Measurements from ENCODE around the gene UBR3.

UBR3 gene

GRCh38 chr2:170012773-170013172 lies 185.5 kb downstream of the UBR3 start:
- DNase-seq = no peak

- DNase-seq = no peak
These were observed 186.7 kb downstream of the UBR3 start for GRCh38 chr2:170013802-170014551.

- DNase-seq = no peak
These were observed 187.5 kb downstream of the UBR3 start for GRCh38 chr2:170014769-170015168.

- DNase-seq = no peak
These were observed 190.7 kb downstream of the UBR3 start for GRCh38 chr2:170017860-170018532.

GRCh38 chr2:170019060-170019805 lies 192.0 kb downstream of the UBR3 start:
- no peak for DNase-seq

- no peak for DNase-seq
These were observed 193.5 kb downstream of the UBR3 start for GRCh38 chr2:170020777-170021176.

- DNase-seq = no peak
These were observed 195.4 kb downstream of the UBR3 start for GRCh38 chr2:170022692-170023091.

- peak; percentile 31 to 62 (median 54) for DNase-seq
These were observed 197.5 kb downstream of the UBR3 start for GRCh38 chr2:170024721-170025120.

GRCh38 chr2:170025223-170025622 lies 198.0 kb downstream of the UBR3 start:
- DNase-seq = no peak

- DNase-seq = no peak
These were observed 199.1 kb downstream of the UBR3 start for GRCh38 chr2:170026361-170026760.

- DNase-seq = no peak
These were observed 202.3 kb downstream of the UBR3 start for GRCh38 chr2:170029551-170029950.

- peak in 1 of 3 donors; percentile 15 for DNase-seq
These were observed 202.8 kb downstream of the UBR3 start for GRCh38 chr2:170030040-170030439.

GRCh38 chr2:170031288-170031687 lies 204.0 kb downstream of the UBR3 start:
- DNase-seq = no peak

- no peak for DNase-seq
These were observed 207.3 kb downstream of the UBR3 start for GRCh38 chr2:170034596-170034995.

- DNase-seq = no peak
These were observed 211.5 kb downstream of the UBR3 start for GRCh38 chr2:170038734-170039133.

GRCh38 chr2:170039401-170040172 lies 212.3 kb downstream of the UBR3 start:
- DNase-seq = no peak

- DNase-seq = peak; percentile 21 to 40 (median 26)
These were observed 217.7 kb downstream of the UBR3 start for GRCh38 chr2:170044751-170045478.

GRCh38 chr2:170047331-170048065 lies 220.2 kb downstream of the UBR3 start:
- DNase-seq = no peak

- peak; percentile 29 to 72 (median 70) for DNase-seq
These were observed 224.9 kb downstream of the UBR3 start for GRCh38 chr2:170052151-170052550.

GRCh38 chr2:170054997-170055396 lies 227.7 kb downstream of the UBR3 start:
- no peak for DNase-seq

GRCh38 chr2:170056900-170057299 lies 229.6 kb downstream of the UBR3 start:
- no peak for DNase-seq
